ENCODE results near the gene TMPRSS4.

TMPRSS4 gene

GRCh38 chr11:118120793-118121192, 43.9 kb downstream of the TMPRSS4 start:
- in situ Hi-C loops (cut with HindIII; ENCODE audit: low pct_ligation_motif_present, low pct_unique_long_range_greater_than_20kb, low sequenced_read_pairs): no loop called here

DNA sequence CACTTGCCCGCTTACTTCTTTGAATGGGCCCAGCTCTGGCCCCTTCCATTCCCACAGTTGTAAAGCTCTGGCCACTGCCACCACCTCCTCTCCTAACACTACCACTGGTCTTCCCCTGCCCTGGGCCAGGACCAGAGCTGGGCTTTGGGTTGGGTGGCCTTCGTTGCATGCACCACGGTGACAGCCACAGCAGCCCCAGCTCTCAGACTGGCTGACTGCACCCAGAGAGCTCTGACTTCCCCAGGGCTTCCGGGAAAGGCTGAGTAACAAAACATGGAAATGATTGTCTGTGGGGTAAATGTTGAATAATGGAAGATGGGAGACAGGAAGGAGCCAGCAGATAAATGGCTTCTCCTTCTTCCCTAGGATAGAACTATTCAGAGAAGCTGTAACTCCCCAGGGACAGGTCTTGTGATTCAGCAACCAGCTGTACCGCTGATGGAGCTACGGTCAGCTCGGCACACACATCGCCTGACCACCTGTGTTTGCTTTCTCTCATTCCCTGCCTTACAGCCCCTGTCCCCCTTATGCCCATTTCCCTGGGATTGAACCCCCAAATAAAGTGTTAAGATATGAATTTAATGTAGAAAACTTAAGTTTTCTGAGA, 48.2 kb downstream of the TMPRSS4 start:
- in situ Hi-C loops (cut with HindIII; ENCODE audit: low pct_ligation_motif_present, low pct_unique_long_range_greater_than_20kb, low sequenced_read_pairs): no loop called here
- no peak for DNase-seq

More at GRCh38 chr11:118120793-118121192, 43.9 kb downstream of the TMPRSS4 start:
- no peak for DNase-seq

GRCh38 chr11:118126082-118126838, 49.4 kb downstream of the TMPRSS4 start:
- in situ Hi-C loops (cut with HindIII; ENCODE audit: low pct_ligation_motif_present, low pct_unique_long_range_greater_than_20kb, low sequenced_read_pairs): no loop called here
- peak; percentile 29 for DNase-seq

DNA sequence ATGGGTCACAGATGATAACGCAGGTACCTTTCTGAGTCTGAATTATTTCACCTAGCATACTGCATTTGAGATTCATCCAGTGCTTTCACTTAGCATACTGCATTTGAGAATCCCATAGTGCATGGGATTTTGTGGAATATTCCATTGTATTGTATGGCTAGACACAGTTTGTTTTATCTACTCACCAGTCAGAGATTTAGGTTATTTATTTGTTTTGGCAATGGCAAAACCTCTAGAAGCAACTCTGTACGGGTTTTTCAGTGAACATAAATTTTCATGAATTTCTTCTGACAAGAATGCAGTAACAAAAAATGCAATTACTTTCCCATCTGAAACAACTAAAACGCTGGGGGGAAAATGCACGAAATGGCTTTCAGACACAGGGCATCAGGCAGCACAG, 51.4 kb downstream of the TMPRSS4 start:
- in situ Hi-C loops (cut with HindIII; ENCODE audit: low pct_ligation_motif_present, low pct_unique_long_range_greater_than_20kb, low sequenced_read_pairs): no loop called here

GRCh38 chr11:118128721-118129470, 52.0 kb downstream of the TMPRSS4 start:
- in situ Hi-C loops (cut with HindIII; ENCODE audit: low pct_ligation_motif_present, low pct_unique_long_range_greater_than_20kb, low sequenced_read_pairs): no loop called here
- no peak for DNase-seq

More for the DNA sequence above, 51.4 kb downstream of the TMPRSS4 start:
- no peak for DNase-seq

- no peak for DNase-seq
- in situ Hi-C loops (cut with HindIII; ENCODE audit: low pct_ligation_motif_present, low pct_unique_long_range_greater_than_20kb, low sequenced_read_pairs): no loop called here
Measured at GRCh38 chr11:118129471-118130172, 52.7 kb downstream of the TMPRSS4 start.

- in situ Hi-C loops (cut with HindIII; ENCODE audit: low pct_ligation_motif_present, low pct_unique_long_range_greater_than_20kb, low sequenced_read_pairs): no loop called here
- no peak for DNase-seq
Measured at GRCh38 chr11:118132385-118133151, 55.7 kb downstream of the TMPRSS4 start.

- no peak for DNase-seq
- in situ Hi-C loops (cut with HindIII; ENCODE audit: low pct_ligation_motif_present, low pct_unique_long_range_greater_than_20kb, low sequenced_read_pairs): no loop called here
Measured at GRCh38 chr11:118133816-118134215, 56.9 kb downstream of the TMPRSS4 start.

DNA sequence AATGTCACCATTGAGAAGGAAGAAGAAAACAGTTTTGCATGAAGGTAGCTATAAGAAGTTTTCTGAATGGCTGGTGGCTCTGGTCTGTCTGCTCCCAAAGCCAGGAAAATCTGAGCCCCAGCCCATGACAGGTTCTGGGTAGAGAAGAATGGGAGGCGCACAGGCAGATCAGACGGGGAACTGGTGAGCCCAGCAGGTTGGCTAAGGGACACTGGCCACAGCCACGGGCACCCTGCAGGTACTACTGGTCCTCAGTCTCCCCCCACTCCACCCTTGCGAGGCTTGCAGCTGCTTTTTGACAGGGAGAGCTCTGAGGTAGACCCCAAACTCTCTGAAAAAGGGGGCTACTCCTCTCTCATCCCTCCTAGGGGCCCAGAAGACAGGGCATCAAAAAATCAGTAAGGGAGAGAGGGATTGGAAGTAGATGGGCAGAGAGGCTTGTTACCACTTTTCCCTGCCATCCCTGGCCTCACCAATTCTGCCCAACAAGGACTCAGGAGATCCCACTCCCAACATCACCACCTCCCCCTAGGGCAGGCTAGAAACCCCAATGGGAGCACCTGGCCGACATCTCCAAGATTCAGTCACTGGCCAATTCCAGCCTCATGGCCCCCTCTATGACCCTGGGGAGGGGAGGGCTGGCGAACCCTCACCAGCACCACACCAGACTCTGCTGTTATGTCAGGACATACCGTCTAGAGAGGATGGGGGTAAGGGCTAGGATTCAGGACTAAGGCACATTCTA, 58.3 kb downstream of the TMPRSS4 start:
- DNase-seq: no peak
- in situ Hi-C loops (cut with HindIII; ENCODE audit: low pct_ligation_motif_present, low pct_unique_long_range_greater_than_20kb, low sequenced_read_pairs): no loop called here

DNA sequence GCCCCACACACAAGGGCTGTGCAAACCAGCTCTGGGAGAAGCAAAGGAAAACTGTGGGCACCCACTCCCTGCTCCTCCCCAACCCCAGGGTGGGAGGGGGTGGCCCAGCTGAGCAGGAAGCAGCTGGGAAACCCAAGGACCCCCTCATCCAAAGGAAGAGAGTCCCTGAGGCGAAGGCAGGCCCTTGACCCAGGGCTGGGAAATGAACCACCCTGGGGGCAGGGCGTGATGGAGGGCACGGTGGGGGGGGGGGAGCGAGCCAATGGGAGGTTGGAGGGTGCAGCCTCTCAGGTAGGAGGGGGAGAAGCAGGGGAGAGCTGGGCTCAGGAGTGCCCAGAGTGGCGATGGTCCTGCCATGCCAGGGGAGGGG, 58.9 kb downstream of the TMPRSS4 start:
- DNase-seq: no peak
- in situ Hi-C loops (cut with HindIII; ENCODE audit: low pct_ligation_motif_present, low pct_unique_long_range_greater_than_20kb, low sequenced_read_pairs): no loop called here

DNA sequence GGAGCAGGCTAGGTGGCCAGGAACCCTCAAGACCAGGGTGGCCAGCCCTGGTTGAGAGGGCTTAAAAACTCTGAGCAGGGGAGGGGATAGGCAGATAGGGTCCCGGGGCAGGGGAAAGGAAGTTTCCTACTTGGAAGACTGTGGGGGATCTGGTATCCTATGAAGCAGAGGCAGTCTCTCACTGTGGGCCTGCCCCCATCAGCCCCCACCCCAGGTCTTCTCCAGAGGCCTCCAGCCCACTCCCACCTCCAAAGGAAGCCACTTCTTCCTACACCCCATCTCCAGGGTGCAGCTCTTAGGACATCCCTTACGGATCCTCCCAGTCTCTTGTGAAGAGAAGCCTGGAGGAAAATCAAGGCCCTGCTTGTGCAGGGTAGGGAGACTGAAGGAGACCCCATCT, 59.5 kb downstream of the TMPRSS4 start:
- no peak for DNase-seq
- in situ Hi-C loops (cut with HindIII; ENCODE audit: low pct_ligation_motif_present, low pct_unique_long_range_greater_than_20kb, low sequenced_read_pairs): no loop called here

DNA sequence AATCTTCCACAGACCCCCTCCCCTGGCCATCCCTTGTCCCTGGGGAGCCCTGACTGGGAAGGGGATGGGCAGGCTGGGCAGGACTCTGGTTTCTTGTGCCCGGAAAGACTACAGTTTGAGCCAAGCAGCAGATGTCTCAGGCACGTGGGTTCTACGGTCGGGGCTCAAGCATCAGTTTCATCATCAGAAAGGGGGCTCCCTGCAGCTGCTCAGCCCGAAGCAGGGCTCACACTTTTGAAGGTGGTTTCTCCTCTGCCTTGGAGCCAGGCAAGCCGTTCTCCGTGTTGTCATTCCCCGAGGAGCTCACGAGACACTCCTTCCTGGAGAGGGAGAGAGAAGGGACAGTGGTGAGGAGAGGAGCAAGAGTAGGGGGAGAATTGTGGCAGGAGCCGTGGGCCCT, 59.9 kb downstream of the TMPRSS4 start:
- in situ Hi-C loops (cut with HindIII; ENCODE audit: low pct_ligation_motif_present, low pct_unique_long_range_greater_than_20kb, low sequenced_read_pairs): no loop called here
- DNase-seq: no peak

DNA sequence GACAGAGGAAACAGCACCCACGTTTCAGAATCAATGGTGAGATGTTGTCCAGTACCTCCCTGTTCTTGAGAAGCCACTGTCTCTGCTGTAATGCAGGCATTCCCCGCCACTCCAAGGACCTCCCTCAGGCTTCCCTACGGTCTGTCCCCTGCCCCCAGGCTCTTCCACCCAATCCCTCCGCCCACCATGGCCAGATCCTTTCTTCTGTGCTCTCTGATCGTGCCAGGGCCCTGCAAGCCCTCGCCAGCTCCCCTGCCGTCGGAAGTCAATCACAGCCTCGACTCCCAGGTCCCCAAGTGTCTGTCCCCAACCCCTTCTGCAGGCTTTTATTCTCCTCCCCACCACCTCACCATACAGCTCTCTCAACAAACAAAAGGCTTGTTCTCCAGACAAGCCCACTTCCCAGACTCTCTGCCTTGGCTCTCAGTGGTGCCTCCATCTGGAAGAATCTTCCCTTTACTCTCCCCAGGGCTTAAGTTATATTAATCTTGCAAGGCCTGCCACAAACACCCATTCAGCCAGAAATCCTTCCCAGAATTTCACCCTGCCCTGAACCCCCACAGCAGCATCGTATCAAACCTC, 62.1 kb downstream of the TMPRSS4 start:
- in situ Hi-C loops (cut with HindIII; ENCODE audit: low pct_ligation_motif_present, low pct_unique_long_range_greater_than_20kb, low sequenced_read_pairs): no loop called here
- no peak for DNase-seq

GRCh38 chr11:118139578-118139977, 62.7 kb downstream of the TMPRSS4 start:
- DNase-seq: no peak

GRCh38 chr11:118142081-118142480, 65.2 kb downstream of the TMPRSS4 start:
- peak; percentile 9 for DNase-seq
- in situ Hi-C loops (cut with HindIII; ENCODE audit: low pct_ligation_motif_present, low pct_unique_long_range_greater_than_20kb, low sequenced_read_pairs): no loop called here

More at GRCh38 chr11:118139578-118139977, 62.7 kb downstream of the TMPRSS4 start:
- in situ Hi-C loops (cut with HindIII; ENCODE audit: low pct_ligation_motif_present, low pct_unique_long_range_greater_than_20kb, low sequenced_read_pairs): no loop called here

DNA sequence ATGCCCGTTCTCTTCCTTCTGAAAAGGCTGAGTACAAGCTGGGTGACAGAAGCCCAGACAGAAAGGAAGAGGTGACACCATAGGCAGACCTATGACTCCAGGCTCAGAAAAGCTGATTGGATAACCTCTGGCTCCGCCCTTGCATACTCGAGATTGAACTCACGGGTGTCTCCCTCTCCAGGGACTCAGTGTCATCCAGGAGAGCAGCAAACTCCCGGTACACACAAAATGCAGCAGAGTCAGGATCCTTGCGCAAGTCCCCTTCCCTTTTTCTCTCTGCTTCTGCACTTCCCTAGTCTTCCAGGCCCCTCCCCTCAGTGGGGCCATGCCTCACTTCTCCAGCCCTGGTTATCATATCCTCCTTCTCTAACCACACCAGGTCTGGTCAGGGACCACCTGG, 65.9 kb downstream of the TMPRSS4 start:
- DNase-seq: no peak
- in situ Hi-C loops (cut with HindIII; ENCODE audit: low pct_ligation_motif_present, low pct_unique_long_range_greater_than_20kb, low sequenced_read_pairs): no loop called here

DNA sequence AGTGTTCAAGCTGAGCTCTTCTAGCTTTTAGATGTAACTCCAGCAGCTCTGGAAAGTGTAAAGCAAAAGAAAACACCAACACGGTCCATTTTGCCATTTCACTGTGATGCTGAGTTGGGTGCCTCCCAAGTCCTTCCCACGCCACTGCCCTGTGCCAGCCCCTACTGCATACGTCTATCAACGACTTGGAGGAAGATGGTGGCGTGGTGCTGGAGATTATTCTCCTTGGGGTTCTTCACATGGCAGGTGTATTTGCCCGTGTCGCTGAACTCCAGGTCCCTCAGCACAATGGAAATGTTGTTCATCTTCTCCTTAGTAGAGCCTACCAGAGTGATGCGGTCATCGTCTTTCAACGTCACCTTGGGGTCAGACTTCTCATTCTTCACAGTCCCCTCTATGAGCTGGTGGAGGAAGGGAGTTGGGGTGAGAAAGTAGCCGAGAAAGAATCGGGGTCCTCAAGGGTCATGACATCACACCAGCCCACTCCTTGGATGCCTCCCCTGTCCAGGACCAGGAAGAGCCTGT, 66.8 kb downstream of the TMPRSS4 start:
- in situ Hi-C loops (cut with HindIII; ENCODE audit: low pct_ligation_motif_present, low pct_unique_long_range_greater_than_20kb, low sequenced_read_pairs): no loop called here
- DNase-seq: no peak
